ENCODE results near the gene IL1RL2.

IL1RL2 gene

GRCh38 chr2:102194609-102195268, 7.9 kb downstream of the IL1RL2 start:
- DNase-seq (ENCODE audit: low read depth): no peak

GRCh38 chr2:102197389-102198137, 10.7 kb downstream of the IL1RL2 start:
- no peak for DNase-seq (ENCODE audit: low read depth)

GRCh38 chr2:102200539-102200938, 13.7 kb downstream of the IL1RL2 start:
- DNase-seq (ENCODE audit: low read depth): no peak

DNA sequence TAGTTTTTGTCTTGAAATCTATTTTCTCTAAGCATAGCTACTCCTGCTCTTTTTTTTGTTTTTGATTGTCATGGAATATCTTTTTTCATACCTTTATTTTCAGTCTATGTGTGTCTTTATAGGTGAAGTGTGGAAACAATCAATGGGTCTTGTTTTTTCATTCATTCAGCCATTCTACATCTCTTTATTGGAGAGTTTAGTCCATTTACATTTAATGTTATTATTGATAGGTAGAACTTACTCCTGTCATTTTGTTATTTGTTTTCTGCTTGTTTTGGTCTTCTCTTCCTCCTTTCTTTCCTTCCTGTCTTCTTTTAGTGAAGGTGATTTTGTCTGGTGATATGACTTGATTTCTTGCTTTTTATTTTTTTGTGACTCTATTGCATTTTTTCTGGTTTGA, 17.8 kb downstream of the IL1RL2 start:
- no peak for DNase-seq (ENCODE audit: low read depth)

DNA sequence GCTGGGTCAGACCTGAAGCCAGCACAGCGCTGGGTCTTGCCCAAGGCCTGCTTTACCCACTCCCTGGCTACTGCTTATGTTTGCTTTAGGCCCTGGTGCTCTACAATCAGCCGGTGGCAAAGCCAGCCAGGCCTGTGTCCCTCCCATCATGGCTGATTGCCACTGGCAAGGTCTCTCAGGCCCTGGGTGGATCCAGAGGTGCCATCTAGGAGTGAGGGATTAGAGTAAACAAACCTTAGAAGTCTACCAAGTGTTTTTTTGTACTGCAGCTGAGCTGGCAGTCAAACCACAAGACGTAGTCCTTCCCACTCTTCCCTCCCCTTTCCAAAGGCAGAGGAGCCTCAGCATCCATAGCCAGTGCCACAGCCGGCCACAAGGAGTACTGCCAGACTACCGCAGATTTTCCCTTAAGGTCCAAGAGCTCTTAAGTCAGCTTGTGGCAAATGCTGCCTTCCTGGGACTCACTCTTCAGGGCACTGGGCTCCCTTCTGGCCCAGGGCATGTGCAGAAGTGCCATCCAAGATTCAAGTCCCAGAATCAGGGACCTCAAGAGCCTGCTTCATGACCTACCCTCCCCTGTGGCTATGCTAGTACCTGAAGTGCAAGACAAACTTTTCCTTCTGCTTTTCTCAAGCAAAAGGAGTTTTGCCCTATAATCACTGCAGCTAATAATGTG, 20.0 kb downstream of the IL1RL2 start:
- DNase-seq (ENCODE audit: low read depth): no peak

- DNase-seq (ENCODE audit: low read depth): no peak
These were observed 22.0 kb downstream of the IL1RL2 start for GRCh38 chr2:102208774-102209173.

DNA sequence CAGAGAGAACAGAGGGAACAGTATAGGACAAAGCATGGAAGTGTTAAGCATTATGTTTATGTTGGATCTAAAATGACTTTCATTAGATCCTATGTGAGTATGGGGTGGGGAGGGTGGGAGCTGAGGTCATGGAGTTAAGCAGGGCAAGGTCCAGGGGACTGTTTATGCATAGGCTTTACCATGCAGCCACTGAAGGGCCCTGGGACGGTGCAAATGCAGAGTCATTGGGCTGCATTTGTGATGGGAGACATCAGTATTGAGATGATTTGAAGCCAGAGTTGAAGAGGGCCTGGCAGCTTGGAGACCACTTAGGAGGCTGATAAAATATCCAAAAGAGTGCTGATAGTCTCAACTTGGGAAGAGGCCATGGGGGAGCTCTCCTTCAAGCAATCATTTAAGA, 22.7 kb downstream of the IL1RL2 start:
- no peak for DNase-seq (ENCODE audit: low read depth)

DNA sequence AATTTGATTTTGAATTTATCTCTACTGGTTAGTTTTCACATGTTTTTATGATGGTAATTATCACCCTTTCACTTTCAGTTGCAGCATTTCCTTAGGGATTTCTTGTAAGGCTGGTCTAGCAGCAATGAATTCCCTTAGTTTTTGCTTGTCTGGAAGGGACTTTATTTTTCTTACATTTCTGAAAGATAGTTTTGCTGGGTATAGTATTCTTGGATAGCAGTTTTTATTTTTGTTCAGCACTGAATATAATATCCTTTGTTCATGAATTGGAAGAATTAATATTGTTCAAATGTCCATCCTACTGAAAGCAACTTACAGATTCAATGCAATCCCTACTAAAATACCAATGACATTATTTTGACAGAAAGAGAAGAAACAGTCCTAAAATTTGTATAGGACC, 30.2 kb downstream of the IL1RL2 start:
- DNase-seq (ENCODE audit: low read depth): no peak

GRCh38 chr2:102224824-102225739, 38.3 kb downstream of the IL1RL2 start:
- DNase-seq (ENCODE audit: low read depth): no peak

- DNase-seq (ENCODE audit: low read depth): no peak
These were observed 39.3 kb downstream of the IL1RL2 start for GRCh38 chr2:102226171-102226570.

DNA sequence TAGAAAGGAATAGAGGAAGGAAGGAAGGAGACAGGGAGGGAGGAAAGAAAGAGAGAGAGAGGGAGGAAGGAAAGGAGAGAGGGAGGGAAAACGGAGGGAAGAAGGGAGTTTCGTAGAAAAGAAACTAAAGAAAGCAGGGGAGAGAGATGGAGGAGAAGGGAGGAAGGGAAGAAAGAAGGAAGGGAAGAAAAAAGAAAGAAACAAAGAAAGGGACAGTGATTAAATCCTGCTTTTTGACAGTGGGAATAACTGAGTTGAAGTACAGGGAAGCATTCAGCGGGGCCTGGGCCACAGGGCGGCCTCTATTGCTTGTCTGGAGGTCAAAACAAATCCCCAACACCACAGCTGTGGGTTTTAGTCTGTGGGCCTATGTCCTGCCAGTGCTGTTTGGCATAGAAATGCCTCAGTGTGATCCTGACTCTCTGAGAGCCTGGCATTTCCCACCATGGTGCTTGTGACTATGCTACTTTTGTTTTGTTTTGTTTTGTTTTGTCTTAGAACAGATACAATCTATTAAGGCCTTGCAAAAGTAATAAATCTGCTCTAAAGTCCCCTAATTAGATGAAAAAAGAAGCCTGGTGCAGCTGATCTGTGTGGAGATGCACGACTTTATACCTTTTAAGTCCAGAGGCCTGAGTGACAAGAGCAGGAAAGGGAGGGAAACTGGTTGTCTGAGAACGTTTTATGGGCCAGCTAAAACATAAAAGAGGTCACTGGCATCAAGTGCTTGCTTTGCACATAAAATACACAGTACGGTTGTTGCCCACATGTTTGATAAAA, 40.0 kb downstream of the IL1RL2 start:
- no peak for DNase-seq (ENCODE audit: low read depth)

DNA sequence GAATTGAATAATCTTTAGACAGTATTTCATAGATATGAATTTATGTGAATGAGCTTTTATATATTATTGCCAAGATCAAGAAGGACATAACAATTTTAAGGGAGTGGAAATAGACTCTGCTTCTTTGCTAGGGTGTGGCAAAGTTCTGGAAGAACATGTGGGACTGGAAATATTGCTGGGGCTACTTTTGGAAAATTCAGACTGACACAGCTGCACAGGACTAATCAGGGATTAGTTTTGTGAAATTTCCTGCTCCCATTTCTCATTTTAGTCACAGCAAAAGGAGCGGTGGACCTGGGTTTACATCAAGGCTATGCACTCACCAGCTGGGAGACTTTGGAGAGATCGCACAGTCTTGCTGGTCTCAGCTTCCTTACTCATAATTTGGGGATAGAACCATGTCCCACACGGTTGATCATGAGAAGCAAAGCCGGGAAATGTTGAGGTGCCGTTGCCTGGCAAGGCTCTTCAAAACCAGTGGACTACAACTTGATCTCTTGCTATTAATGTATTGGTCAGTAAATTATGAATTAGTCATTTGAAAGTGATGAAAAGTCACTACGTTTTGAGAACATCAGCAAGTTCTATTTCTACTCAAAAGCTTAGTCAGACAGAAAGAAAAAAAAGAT, 42.4 kb downstream of the IL1RL2 start:
- DNase-seq (ENCODE audit: low read depth): no peak

GRCh38 chr2:102230410-102230909, 43.6 kb downstream of the IL1RL2 start:
- no peak for DNase-seq (ENCODE audit: low read depth)

DNA sequence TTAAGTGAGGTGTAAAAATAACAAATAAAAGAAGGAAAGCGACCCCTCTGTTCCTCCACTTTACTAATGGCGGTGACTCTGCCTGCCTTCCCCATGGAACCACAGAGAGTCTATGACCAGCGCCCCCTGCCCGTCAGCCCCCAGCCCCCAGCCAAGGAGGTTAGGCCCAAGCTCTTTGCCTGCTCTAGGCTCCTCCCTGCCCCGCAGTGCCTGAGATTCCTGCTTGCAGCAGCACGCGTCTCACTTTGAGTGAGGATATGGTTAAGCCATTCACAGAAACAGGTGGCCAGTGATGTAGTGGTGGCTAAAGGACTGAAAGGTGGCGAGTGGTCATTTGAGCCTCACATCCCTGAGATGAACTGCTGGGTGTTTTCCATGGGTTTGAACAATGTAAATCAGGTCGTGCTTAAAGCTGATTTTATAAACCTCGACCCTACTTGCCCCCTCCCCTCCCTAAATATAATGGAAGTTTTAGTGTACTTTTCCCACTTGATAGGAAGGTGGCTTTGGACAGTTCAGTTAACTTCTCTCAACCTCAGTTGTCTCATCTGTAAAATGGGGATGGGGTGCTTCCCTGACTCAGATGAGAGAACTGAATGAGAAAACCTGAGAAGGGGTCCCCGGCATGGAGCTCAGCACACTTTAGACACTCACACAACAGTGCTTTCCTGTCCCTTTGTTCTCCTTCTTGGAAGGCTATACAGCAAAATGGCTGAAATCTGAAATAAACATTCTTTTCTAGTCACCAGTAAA, 46.5 kb downstream of the IL1RL2 start:
- no peak for DNase-seq (ENCODE audit: low read depth)

DNA sequence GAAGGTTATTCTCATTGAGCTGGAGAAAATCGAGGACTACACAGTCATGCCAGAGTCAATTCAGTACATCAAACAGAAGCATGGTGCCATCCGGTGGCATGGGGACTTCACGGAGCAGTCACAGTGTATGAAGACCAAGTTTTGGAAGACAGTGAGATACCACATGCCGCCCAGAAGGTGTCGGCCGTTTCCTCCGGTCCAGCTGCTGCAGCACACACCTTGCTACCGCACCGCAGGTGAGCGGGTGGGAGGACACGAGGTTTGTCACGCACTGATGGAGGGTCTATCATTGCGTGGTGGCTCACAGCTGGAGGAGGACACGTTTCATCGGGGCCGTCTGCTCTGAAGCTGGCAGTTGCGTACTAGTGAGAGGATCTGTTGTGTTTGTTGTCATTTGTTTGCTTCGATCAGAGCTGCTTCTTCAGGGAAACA, 48.2 kb downstream of the IL1RL2 start:
- no peak for DNase-seq (ENCODE audit: low read depth)

GRCh38 chr2:102235491-102235890, 48.7 kb downstream of the IL1RL2 start:
- DNase-seq (ENCODE audit: low read depth): no peak

DNA sequence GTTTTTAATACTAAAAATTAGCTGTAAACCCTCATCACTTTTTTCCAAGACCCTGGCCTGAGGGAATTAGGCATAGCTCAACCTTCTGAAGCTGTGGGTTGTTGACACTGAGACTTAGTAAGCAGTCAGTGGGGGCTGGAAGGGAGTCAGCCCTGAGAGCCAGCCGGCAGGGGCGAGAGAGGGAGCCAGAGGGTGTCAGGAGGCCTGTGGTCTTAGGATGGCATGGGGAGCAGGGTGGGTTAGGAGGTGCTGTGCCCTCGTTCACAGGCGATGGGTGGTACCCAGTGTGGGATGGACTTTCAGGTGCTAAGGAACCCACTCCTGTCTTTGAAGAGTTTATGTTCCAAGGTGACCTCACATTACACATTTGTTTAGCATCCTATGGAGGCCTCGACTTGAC, 49.3 kb downstream of the IL1RL2 start:
- DNase-seq (ENCODE audit: low read depth): no peak

GRCh38 chr2:102237176-102237575, 50.4 kb downstream of the IL1RL2 start:
- no peak for DNase-seq (ENCODE audit: low read depth)

DNA sequence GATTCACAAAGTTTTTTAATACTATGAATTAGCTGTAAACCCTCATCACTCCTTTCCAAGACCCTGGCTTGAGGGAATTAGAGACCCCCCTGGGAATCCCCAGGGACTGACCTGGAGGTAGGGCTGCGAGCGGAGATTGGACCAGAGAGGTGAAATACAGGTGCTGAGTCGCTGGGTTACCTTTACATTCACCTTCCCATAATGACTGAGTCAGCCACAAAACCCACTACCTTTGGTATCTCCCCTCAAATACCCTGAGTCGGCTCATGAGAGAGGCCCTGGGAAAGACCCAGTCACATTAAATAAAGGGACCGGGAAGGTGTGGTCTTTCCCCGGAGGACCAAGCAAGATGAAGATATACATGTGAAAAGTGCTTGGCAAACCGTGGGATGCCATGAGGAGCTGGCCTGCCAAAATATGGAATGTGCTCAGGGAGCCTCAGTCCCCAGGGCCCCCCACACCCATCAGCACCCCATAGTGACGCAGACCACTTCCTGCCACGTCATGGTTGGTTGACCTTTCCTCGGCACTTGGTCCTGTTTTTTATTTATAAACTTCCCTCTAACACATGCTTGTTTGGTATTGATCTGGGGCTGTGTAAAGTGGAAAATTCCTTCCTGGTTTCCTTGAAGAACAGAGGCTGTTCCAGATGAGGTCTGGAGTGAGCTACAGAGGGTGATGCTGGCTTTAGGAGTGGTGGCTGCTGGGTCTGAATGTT, 51.4 kb downstream of the IL1RL2 start:
- DNase-seq (ENCODE audit: low read depth): no peak
